ENCODE results near the gene COPS7A.

Gene COPS7A

DNA sequence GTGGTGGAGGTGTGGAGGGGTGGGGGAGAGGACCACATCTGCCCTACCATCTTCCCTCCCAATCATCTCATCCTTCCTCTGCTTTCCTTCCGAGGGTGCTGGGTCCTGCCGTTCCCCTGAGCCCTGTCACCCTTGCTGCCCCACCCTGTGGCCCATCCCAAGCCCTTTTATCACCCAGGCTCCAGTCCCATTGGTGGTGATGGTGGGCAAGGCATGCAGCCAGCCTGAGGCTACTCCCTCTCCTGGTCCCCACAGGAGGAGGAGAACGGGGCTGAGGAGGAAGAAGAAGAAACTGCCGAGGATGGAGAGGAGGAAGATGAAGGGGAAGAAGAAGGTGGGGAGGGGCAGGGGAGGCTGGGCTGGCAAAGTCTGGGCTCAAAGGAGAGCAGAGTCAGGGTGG is 45.8 kb downstream of the COPS7A start:
- no peaks in the 10 kb centered on the region for H3K9me3 ChIP-seq (ENCODE audit: control insufficient read depth, insufficient read depth, low read depth, low read length)
- peaks cover 11 to 26% of the 10 kb centered on the region in 2 experiments; a peak in 2 of 3 replicates for H3K36me3 ChIP-seq (ENCODE audit: control insufficient read depth in 2 of 2, insufficient read depth in 1 of 2, low read length in 2 of 2)
- TF ChIP-seq ZBTB21 (tag by site-specific recombination; IDR thresholded peaks at IDR 0.05) (no peak), ZNF701 (tag by site-specific recombination; IDR thresholded peaks at IDR 0.05) (no peak), ZNF366 (tag by site-specific recombination; conservative IDR thresholded peaks at IDR 0.05) (0 out of 2 replicates have a peak, but pooled peaks have one; percentile 9), ZNF19 (tag by site-specific recombination; IDR thresholded peaks at IDR 0.05; ENCODE audit: low read depth) (no peak), HOXC10 (CRISPR knock-in tag; IDR thresholded peaks at IDR 0.05) (no peak)
- TF ChIP-seq, protein P1, sequence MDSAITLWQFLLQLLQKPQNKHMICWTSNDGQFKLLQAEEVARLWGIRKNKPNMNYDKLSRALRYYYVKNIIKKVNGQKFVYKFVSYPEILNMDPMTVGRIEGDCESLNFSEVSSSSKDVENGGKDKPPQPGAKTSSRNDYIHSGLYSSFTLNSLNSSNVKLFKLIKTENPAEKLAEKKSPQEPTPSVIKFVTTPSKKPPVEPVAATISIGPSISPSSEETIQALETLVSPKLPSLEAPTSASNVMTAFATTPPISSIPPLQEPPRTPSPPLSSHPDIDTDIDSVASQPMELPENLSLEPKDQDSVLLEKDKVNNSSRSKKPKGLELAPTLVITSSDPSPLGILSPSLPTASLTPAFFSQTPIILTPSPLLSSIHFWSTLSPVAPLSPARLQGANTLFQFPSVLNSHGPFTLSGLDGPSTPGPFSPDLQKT (IDR thresholded peaks at IDR 0.05; ENCODE audit: borderline replicate concordance, low read depth, low read length): no peak
- CTCF ChIA-PET: interaction anchor here (0.6 to 7.8 kb wide), 4 partner anchors 10 to 99 kb away, joined by 4 to 140 read pairs (median 38); partner anchors contain the start of gene MLF2
- H3K4me3 ChIP-seq (ENCODE audit: low read depth, low read length): no peak overlapping the region
- H3K4me1 ChIP-seq (ENCODE audit: control insufficient read depth, insufficient read depth, low read length): peaks cover 25% of the 10 kb centered on the region
- POLR2A ChIA-PET: interaction anchor here (0.7 to 4.7 kb wide), 6 partner anchors 9 to 235 kb away, joined by 3 to 42 read pairs (median 4); partner anchors contain the start of genes COPS7A, GAPDH, GPR162 and MLF2
- H3K27ac ChIP-seq (ENCODE audit: extremely low read depth, low read depth, low read length): no peak overlapping the region

DNA sequence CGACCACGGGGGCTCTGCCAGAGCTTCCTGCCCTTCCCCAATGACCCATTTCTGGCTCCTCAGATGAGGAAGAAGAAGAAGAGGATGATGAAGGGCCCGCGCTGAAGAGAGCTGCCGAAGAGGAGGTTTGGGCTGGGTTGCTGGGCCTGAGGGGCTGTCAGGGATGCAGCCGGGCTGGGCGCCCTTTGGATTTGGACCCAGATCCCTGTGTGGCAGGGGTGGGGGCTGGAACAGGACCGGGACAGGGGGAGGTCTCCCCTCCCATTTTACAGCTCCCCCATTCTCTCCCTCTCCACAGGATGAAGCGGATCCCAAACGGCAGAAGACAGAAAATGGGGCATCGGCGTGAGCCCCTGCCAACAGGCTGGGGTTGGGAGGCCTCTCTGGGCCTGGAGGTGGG is 46.2 kb downstream of the COPS7A start:
- Histone ChIP-seq H3K36me3 (ENCODE audit: control insufficient read depth in 2 of 2, insufficient read depth in 1 of 2, low read length in 2 of 2) (peaks cover 11 to 26% of the 10 kb centered on the region in 2 experiments; a peak in 2 of 3 replicates), H3K27ac (ENCODE audit: extremely low read depth, low read depth, low read length) (no peak overlapping the region), H3K9me3 (ENCODE audit: control insufficient read depth, insufficient read depth, low read depth, low read length) (no peaks in the 10 kb centered on the region), H3K4me3 (ENCODE audit: low read depth, low read length) (no peak overlapping the region), H3K4me1 (ENCODE audit: control insufficient read depth, insufficient read depth, low read length) (peaks cover 20% of the 10 kb centered on the region)
- CTCF ChIA-PET: interaction anchor here (7.8 kb wide), 1 partner anchor 16 kb away, joined by 140 read pairs; the partner anchor contains the start of gene MLF2
- TF ChIP-seq, protein P2, sequence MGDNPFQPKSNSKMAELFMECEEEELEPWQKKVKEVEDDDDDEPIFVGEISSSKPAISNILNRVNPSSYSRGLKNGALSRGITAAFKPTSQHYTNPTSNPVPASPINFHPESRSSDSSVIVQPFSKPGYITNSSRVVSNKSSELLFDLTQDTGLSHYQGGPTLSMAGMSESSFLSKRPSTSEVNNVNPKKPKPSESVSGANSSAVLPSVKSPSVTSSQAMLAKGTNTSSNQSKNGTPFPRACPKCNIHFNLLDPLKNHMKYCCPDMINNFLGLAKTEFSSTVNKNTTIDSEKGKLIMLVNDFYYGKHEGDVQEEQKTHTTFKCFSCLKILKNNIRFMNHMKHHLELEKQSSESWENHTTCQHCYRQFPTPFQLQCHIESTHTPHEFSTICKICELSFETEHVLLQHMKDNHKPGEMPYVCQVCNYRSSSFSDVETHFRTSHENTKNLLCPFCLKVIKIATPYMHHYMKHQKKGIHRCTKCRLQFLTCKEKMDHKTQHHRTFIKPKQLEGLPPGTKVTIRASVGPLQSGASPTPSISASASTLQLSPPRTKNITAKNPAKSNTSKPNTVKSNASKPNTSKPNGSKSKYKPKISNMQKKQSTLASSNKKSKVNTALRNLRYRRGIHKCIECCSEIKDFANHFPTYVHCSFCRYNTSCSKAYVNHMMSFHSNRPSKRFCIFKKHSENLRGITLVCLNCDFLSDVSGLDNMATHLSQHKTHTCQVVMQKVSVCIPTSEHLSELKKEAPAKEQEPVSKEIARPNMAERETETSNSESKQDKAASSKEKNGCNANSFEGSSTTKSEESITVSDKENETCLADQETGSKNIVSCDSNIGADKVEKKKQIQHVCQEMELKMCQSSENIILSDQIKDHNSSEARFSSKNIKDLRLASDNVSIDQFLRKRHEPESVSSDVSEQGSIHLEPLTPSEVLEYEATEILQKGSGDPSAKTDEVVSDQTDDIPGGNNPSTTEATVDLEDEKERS (tag by site-specific recombination; IDR thresholded peaks at IDR 0.05): no peak
- TF ChIP-seq ZNF155 (tag by site-specific recombination; IDR thresholded peaks at IDR 0.05) (no peak), ZNF561 (tag by site-specific recombination; IDR thresholded peaks at IDR 0.05; ENCODE audit: borderline replicate concordance) (no peak)
- TF ChIP-seq, protein P3, sequence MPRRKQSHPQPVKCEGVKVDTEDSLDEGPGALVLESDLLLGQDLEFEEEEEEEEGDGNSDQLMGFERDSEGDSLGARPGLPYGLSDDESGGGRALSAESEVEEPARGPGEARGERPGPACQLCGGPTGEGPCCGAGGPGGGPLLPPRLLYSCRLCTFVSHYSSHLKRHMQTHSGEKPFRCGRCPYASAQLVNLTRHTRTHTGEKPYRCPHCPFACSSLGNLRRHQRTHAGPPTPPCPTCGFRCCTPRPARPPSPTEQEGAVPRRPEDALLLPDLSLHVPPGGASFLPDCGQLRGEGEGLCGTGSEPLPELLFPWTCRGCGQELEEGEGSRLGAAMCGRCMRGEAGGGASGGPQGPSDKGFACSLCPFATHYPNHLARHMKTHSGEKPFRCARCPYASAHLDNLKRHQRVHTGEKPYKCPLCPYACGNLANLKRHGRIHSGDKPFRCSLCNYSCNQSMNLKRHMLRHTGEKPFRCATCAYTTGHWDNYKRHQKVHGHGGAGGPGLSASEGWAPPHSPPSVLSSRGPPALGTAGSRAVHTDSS (tag by site-specific recombination; IDR thresholded peaks at IDR 0.05): peak; percentile 88
- POLR2A ChIA-PET: interaction anchor here (1.6 to 4.7 kb wide), 2 partner anchors 17 to 46 kb away, joined by 6 to 42 read pairs; partner anchors contain the start of genes COPS7A and MLF2

DNA sequence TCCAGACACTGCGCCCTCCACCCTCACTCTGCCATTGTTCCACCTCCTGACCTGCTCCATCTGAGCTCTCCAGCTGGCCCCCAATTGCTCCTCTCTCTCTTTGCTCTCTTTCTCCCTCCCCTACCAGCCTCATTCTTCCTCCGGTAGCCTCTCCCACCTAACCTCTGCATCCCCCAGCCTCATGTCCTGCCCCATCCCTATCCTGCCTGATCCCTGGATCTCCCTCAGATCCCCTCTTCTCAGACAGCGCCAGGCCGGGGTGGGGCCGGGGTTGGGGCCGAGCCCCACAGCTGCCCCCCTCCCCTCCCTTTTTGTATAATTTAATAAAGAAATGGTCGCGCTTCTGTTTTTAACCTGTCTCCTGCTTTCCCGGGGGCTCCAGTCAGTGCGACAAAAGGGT is 46.8 kb downstream of the COPS7A start:
- CTCF ChIA-PET: interaction anchor here (0.8 to 7.8 kb wide), 3 partner anchors 17 to 56 kb away, joined by 3 to 140 read pairs (median 4); partner anchors contain the start of gene MLF2
- TF ChIP-seq, protein P4, sequence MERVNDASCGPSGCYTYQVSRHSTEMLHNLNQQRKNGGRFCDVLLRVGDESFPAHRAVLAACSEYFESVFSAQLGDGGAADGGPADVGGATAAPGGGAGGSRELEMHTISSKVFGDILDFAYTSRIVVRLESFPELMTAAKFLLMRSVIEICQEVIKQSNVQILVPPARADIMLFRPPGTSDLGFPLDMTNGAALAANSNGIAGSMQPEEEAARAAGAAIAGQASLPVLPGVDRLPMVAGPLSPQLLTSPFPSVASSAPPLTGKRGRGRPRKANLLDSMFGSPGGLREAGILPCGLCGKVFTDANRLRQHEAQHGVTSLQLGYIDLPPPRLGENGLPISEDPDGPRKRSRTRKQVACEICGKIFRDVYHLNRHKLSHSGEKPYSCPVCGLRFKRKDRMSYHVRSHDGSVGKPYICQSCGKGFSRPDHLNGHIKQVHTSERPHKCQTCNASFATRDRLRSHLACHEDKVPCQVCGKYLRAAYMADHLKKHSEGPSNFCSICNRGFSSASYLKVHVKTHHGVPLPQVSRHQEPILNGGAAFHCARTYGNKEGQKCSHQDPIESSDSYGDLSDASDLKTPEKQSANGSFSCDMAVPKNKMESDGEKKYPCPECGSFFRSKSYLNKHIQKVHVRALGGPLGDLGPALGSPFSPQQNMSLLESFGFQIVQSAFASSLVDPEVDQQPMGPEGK (tag by site-specific recombination; IDR thresholded peaks at IDR 0.05): peak; percentile 52; the same call in 1 of the 2 replicates
- TF ChIP-seq HOXC10 (CRISPR knock-in tag; IDR thresholded peaks at IDR 0.05): no peak
- POLR2A ChIA-PET: interaction anchor here (0.5 to 4.7 kb wide), 5 partner anchors 17 to 173 kb away, joined by 3 to 42 read pairs (median 3); partner anchors contain the start of genes C12orf57, CDCA3, MLF2 and RNU7-1

More for the DNA sequence above, 46.8 kb downstream of the COPS7A start:
- Histone ChIP-seq H3K4me1 (ENCODE audit: control insufficient read depth, insufficient read depth, low read length) (peaks cover 15% of the 10 kb centered on the region), H3K27ac (ENCODE audit: extremely low read depth, low read depth, low read length) (no peak overlapping the region), H3K36me3 (ENCODE audit: control insufficient read depth in 2 of 2, insufficient read depth in 1 of 2, low read length in 2 of 2) (peaks cover 11 to 26% of the 10 kb centered on the region in 2 experiments; a peak in 2 of 3 replicates), H3K9me3 (ENCODE audit: control insufficient read depth, insufficient read depth, low read depth, low read length) (no peaks in the 10 kb centered on the region), H3K4me3 (ENCODE audit: low read depth, low read length) (no peak overlapping the region)
